HCT116 (cell line): ENCODE data around the gene MAPK6.

Experiments
- CEBPB ChIP-seq: IDR thresholded peaks from 2 replicates; pipeline ENCODE4 v1.6.1; 2012; ENCODE audit warnings: low read depth
- MAX ChIP-seq: IDR thresholded peaks from 2 replicates; pipeline ENCODE4 v1.6.1; 2012
- POLR2A ChIP-seq: IDR thresholded peaks from 2 replicates; pipeline ENCODE4 v1.7.0; 2011; ENCODE audit warnings: borderline replicate concordance; ENCODE audit not compliant: insufficient read depth, insufficient read length; ENCODE audit errors: extremely low read depth
- ZNF274 ChIP-seq: fragments of 200-500 bp; sonication (Bioruptor generic); IDR thresholded peaks from 2 replicates; pipeline ENCODE4 v1.6.1; 2014; ENCODE audit warnings: mild to moderate bottlenecking, low read depth, low read length, inconsistent platforms

GRCh38 chr15:52099651-52100272 lies 80.7 kb downstream of the MAPK6 start:
- TF ChIP-seq POLR2A, result no peak
- no peak for TF ChIP-seq ZNF274
- TF ChIP-seq MAX, result no peak
- TF ChIP-seq CEBPB, result no peak
